MM.1S (cell line): ENCODE results near the gene GSTM4.

ENCODE experiments used
- DNase-seq: peaks from one replicate; pipeline ENCODE4 v3.0.0-alpha.2; 2015
- H2AFZ ChIP-seq: fragments of 300-600 bp; sonication (generic); 2 replicates; pipeline ENCODE4 v1.6.0; 2016; ENCODE audit warnings: antibody characterized with exemption, low read length
- H3F3A ChIP-seq: fragments of 300-600 bp; sonication (generic); 2 replicates; pipeline ENCODE4 v1.6.1; 2016; ENCODE audit warnings: mild to moderate bottlenecking, antibody characterized with exemption, low read length, moderate library complexity, mixed read lengths; ENCODE audit not compliant: insufficient read depth
- H3K27ac ChIP-seq: fragments of 300-600 bp; sonication (generic); 2 replicates; pipeline ENCODE4 v1.5.1; 2016; ENCODE audit warnings: mild to moderate bottlenecking, low read length
- H3K27me3 ChIP-seq: fragments of 300-600 bp; sonication (generic); replicated peaks from 2 replicates; pipeline ENCODE4 v1.6.0; 2016; ENCODE audit warnings: low read length; ENCODE audit not compliant: insufficient read depth
- H3K36me3 ChIP-seq: fragments of 300-600 bp; sonication (generic); replicated peaks from 2 replicates; pipeline ENCODE4 v1.6.1; 2016; ENCODE audit warnings: mild to moderate bottlenecking, low read length, mixed read lengths; ENCODE audit not compliant: insufficient read depth
- H3K4me1 ChIP-seq: fragments of 300-600 bp; sonication (generic); 2 replicates; pipeline ENCODE4 v1.6.1; 2016; ENCODE audit warnings: low read length, mixed read lengths
- H3K4me2 ChIP-seq: fragments of 300-600 bp; sonication (generic); 2 replicates; pipeline ENCODE4 v1.6.0; 2016; ENCODE audit warnings: low read depth, low read length
- H3K4me3 ChIP-seq: fragments of 300-600 bp; sonication (generic); 2 replicates; pipeline ENCODE4 v1.5.1; 2016; ENCODE audit warnings: low read length, mixed read lengths
- H3K79me2 ChIP-seq: fragments of 300-600 bp; sonication (generic); 2 replicates; pipeline ENCODE4 v1.6.1; 2016; ENCODE audit warnings: mixed run types, low read length, mixed read lengths
- H3K9ac ChIP-seq: fragments of 300-600 bp; sonication (generic); 2 replicates; pipeline ENCODE4 v1.6.1; 2016; ENCODE audit warnings: low read length, mixed read lengths
- H3K9me2 ChIP-seq: fragments of 300-600 bp; sonication (generic); replicated peaks from 2 replicates; pipeline ENCODE4 v1.6.1; 2016; ENCODE audit warnings: mild to moderate bottlenecking, low read length, mixed read lengths; ENCODE audit not compliant: insufficient read depth
- H3K9me3 ChIP-seq: fragments of 300-600 bp; sonication (generic); replicated peaks from 2 replicates; pipeline ENCODE4 v1.6.1; 2016; ENCODE audit warnings: mild to moderate bottlenecking, low read length, mixed read lengths; ENCODE audit not compliant: insufficient read depth
- H4K20me1 ChIP-seq: fragments of 300-600 bp; sonication (generic); 2 replicates; pipeline ENCODE4 v1.6.1; 2016; ENCODE audit warnings: mild to moderate bottlenecking, low read length, moderate library complexity, mixed read lengths; ENCODE audit not compliant: insufficient read depth
- CTCF ChIP-seq: fragments of 300-600 bp; sonication (generic); IDR thresholded peaks from 2 replicates; pipeline ENCODE4 v1.5.1; 2016; ENCODE audit warnings: antibody characterized with exemption, low read length, mixed read lengths
- EZH2 ChIP-seq: fragments of 300-600 bp; sonication (generic); optimal IDR thresholded peaks from 2 replicates; pipeline ENCODE3; 2017; ENCODE audit warnings: low read depth, mild to moderate bottlenecking, antibody characterized with exemption, low read length, mixed read lengths
- EZH2phosphoT487 ChIP-seq: fragments of 300-600 bp; sonication (generic); IDR thresholded peaks from 2 replicates; pipeline ENCODE4 v1.6.1; 2018; ENCODE audit warnings: antibody characterized with exemption, low read length

The GSTM4 gene

GRCh38 chr1:109664671-109665070 lies 8.8 kb downstream of the GSTM4 start:
- Histone ChIP-seq H3K4me3 (no peak overlapping the region), H3F3A (no peaks in the 10 kb centered on the region), H3K4me1 (no peaks in the 10 kb centered on the region), H3K9me3 (no peaks in the 10 kb centered on the region), H3K27ac (no peak overlapping the region), H2AFZ (no peak overlapping the region), H3K36me3 (no peaks in the 10 kb centered on the region), H3K9ac (no peak overlapping the region), H3K4me2 (no peak overlapping the region), H3K79me2 (no peaks in the 10 kb centered on the region), H3K9me2 (no peaks in the 10 kb centered on the region), H3K27me3 (no peaks in the 10 kb centered on the region), H4K20me1 (no peaks in the 10 kb centered on the region)
- DNase-seq: no peak
- no peak for TF ChIP-seq EZH2phosphoT487
- TF ChIP-seq EZH2: no peak
- TF ChIP-seq CTCF: no peak

GRCh38 chr1:109667452-109668122 lies 11.7 kb downstream of the GSTM4 start, which contains the start of gene GSTM2:
TSS of gene GSTM2 (plus strand) at chr1:109668057. CDS start at chr1:109668116, 59 bp downstream.
- Histone ChIP-seq H3K9ac (no peak within 1 kb of the TSS), H3K4me3 (peak within 1 kb of the TSS; percentile 49; the same call in 1 of the 2 replicates)

GRCh38 chr1:109668123-109668775 lies 12.3 kb downstream of the GSTM4 start:
- Histone ChIP-seq H3F3A (no peaks in the 10 kb centered on the region), H3K27ac (no peak overlapping the region), H3K27me3 (no peaks in the 10 kb centered on the region), H3K9ac (no peak overlapping the region), H3K4me2 (peak overlapping the region; percentile 57; the same call in 1 of the 2 replicates), H3K9me2 (no peaks in the 10 kb centered on the region), H3K79me2 (no peaks in the 10 kb centered on the region), H3K4me1 (peaks cover 11% of the 10 kb centered on the region), H2AFZ (no peak overlapping the region), H3K9me3 (no peaks in the 10 kb centered on the region), H4K20me1 (no peaks in the 10 kb centered on the region), H3K4me3 (peak overlapping the region; percentile 49; the same call in 1 of the 2 replicates), H3K36me3 (no peaks in the 10 kb centered on the region)
- DNase-seq: no peak
- TF ChIP-seq EZH2 (no peak), EZH2phosphoT487 (no peak), CTCF (no peak)

More at GRCh38 chr1:109667452-109668122, 11.7 kb downstream of the GSTM4 start, which contains the start of gene GSTM2:
- no peaks in the 10 kb centered on the region for H3F3A ChIP-seq
- H3K79me2 ChIP-seq: no peaks in the 10 kb centered on the region
- H3K9me3 ChIP-seq: no peaks in the 10 kb centered on the region
- no peaks in the 10 kb centered on the region for H3K9me2 ChIP-seq
- DNase-seq: peak; percentile 69
- H2AFZ ChIP-seq: 0 out of 2 replicates have a peak within 1 kb of the TSS, but pooled peaks have one; percentile 38
- no peaks in the 10 kb centered on the region for H3K36me3 ChIP-seq
- peak within 1 kb of the TSS; percentile 57; the same call in 1 of the 2 replicates for H3K4me2 ChIP-seq
- H3K4me1 ChIP-seq: peaks cover 11% of the 10 kb centered on the region
- H3K27ac ChIP-seq: no peak within 1 kb of the TSS
- TF ChIP-seq EZH2 (no peak), CTCF (no peak)
- H3K27me3 ChIP-seq: no peaks in the 10 kb centered on the region
- H4K20me1 ChIP-seq: no peaks in the 10 kb centered on the region
